HCT116 (cell line): ENCODE measurements around the gene APLF. TPM values are rescaled to one million over a fixed set of nuclear protein-coding genes. Genes with fewer than 3 reads are reported as not detected.

Experiments
- ATAC-seq: fragments of 200-7000 bp; cut with Tn5 transposase; 2 replicates; pipeline ENCODE4 v1.9.1; 2020; ENCODE audit warnings: mild to moderate bottlenecking, moderate library complexity
- BruUV-seq: library from RNA; stranded (reverse); fragments of 400-500 nt; replicated peaks from 2 replicates; lab custom pipeline; 2021; lab: Mats Ljungman, UMichigan
- CTCF ChIA-PET: fragments of 300-600 bp; sonication (Branson Sonifier 250); formaldehyde crosslinking; loops from one replicate; lab custom pipeline; 2021; ENCODE audit warnings: antibody characterized with exemption; lab: Charles Lee
- POLR2A ChIA-PET: fragments of 300-600, 350-600 bp; sonication (Branson Sonifier 250); formaldehyde crosslinking; loops from one replicate; lab custom pipeline; 2021; ENCODE audit warnings: antibody characterized with exemption; lab: Charles Lee
- RAD21 ChIA-PET, 2 experiments: fragments of 300-600 bp; sonication (Branson Sonifier 250); formaldehyde crosslinking; loops; one replicate each; lab custom pipeline; 2023; ENCODE audit warnings: low total read pairs in 2 of 2; ENCODE audit not compliant: uncharacterized antibody in 2 of 2, unreplicated experiment in 2 of 2, low non-redundant PET in 1 of 2; lab: Charles Lee
- DNase-seq: peaks from one replicate; pipeline ENCODE4 v3.0.0-alpha.2; 2010; ENCODE audit warnings: low read depth, low spot score
- H2AFZ ChIP-seq: fragments of 200-600 bp; shearing (Covaris generic), sonication (generic); 2 replicates; pipeline ENCODE4 v1.6.1; 2017; ENCODE audit warnings: low read depth, mixed run types, mixed read lengths, antibody characterized with exemption, low read length; ENCODE audit not compliant: poor library complexity, severe bottlenecking
- H3K27ac ChIP-seq: 2 replicates; pipeline ENCODE4 v1.5.1; 2012; ENCODE audit warnings: low read depth, low read length
- H3K27me3 ChIP-seq: fragments of 200-600 bp; sonication (generic); 2 replicates; pipeline ENCODE4 v1.6.1; 2016; ENCODE audit warnings: mixed run types, low read length, mixed read lengths; ENCODE audit not compliant: insufficient read depth
- H3K36me3 ChIP-seq, 2 experiments: fragments of 200-500 bp in 1 of 2; fragments of 200-600 bp in 1 of 2; sonication (Bioruptor generic) in 1 of 2; sonication (generic) in 1 of 2; 2 replicates each; pipeline versions ENCODE4 v1.5.1 to v1.6.1; 2014 to 2016; ENCODE audit warnings: low read length in 2 of 2, inconsistent platforms in 1 of 2, mixed read lengths in 1 of 2, mixed run types in 1 of 2; ENCODE audit not compliant: insufficient read depth in 2 of 2, control insufficient read depth in 1 of 2
- H3K4me1 ChIP-seq, 2 experiments: fragments of 200-600 bp in 1 of 2; sonication (generic) in 1 of 2; 2 replicates each; pipeline versions ENCODE4 v1.5.1 to v1.6.1; 2012 to 2017; ENCODE audit warnings: low read length in 2 of 2, inconsistent platforms in 1 of 2, mild to moderate bottlenecking in 1 of 2, mixed read lengths in 1 of 2, mixed run types in 1 of 2, moderate library complexity in 1 of 2; ENCODE audit not compliant: insufficient read depth in 2 of 2, control insufficient read depth in 1 of 2
- H3K4me2 ChIP-seq: fragments of 200-600 bp; sonication (generic); 2 replicates; pipeline ENCODE4 v1.6.1; 2017; ENCODE audit warnings: mixed run types, low read length, mixed read lengths
- H3K4me3 ChIP-seq, 2 experiments: fragments of 200-600 bp in 1 of 2; sonication (generic) in 1 of 2; replicated peaks in 1 of 2; 2 replicates each; pipeline ENCODE4 v1.5.1; 2011 to 2016; ENCODE audit warnings: low read length in 2 of 2, control low read depth in 1 of 2, low read depth in 1 of 2, mild to moderate bottlenecking in 1 of 2, mixed read lengths in 1 of 2, mixed run types in 1 of 2
- H3K79me2 ChIP-seq: fragments of 200-600 bp; sonication (generic); 2 replicates; pipeline ENCODE4 v1.6.1; 2017; ENCODE audit warnings: mild to moderate bottlenecking, mixed run types, low read length, moderate library complexity, mixed read lengths; ENCODE audit not compliant: insufficient read depth
- H3K9ac ChIP-seq: fragments of 200-600 bp; sonication (generic); 2 replicates; pipeline ENCODE4 v1.6.1; 2016; ENCODE audit warnings: low read length, mixed read lengths
- H3K9me2 ChIP-seq: fragments of 200-600 bp; sonication (generic), shearing (Covaris generic); 2 replicates; pipeline ENCODE4 v1.6.1; 2017; ENCODE audit warnings: mixed run types, mild to moderate bottlenecking, moderate library complexity; ENCODE audit not compliant: insufficient read depth
- H3K9me3 ChIP-seq, 2 experiments: fragments of 200-500 bp in 1 of 2; fragments of 200-600 bp in 1 of 2; sonication (Bioruptor generic) in 1 of 2; sonication (generic) in 1 of 2; 2 replicates each; pipeline ENCODE4 v1.6.1; 2014 to 2017; ENCODE audit warnings: low read length in 2 of 2, mixed read lengths in 2 of 2, inconsistent platforms in 1 of 2, low read depth in 1 of 2, mild to moderate bottlenecking in 1 of 2, mixed run types in 1 of 2, moderate library complexity in 1 of 2; ENCODE audit not compliant: control insufficient read depth in 1 of 2, insufficient read depth in 1 of 2
- H4K20me1 ChIP-seq: fragments of 200-600 bp; sonication (generic), shearing (Covaris generic); 2 replicates; pipeline ENCODE4 v1.6.1; 2017; ENCODE audit warnings: mixed run types, mild to moderate bottlenecking, moderate library complexity; ENCODE audit not compliant: insufficient read depth
- CBX3 ChIP-seq: IDR thresholded peaks from 2 replicates; pipeline ENCODE4 v1.6.1; 2012; ENCODE audit warnings: low read depth
- EGR1 ChIP-seq: IDR thresholded peaks from 2 replicates; pipeline ENCODE4 v1.6.1; 2012; ENCODE audit warnings: low read depth
- EZH2 ChIP-seq: fragments of 200-600 bp; sonication (generic); IDR thresholded peaks from 2 replicates; pipeline ENCODE4 v1.6.1; 2017; ENCODE audit warnings: antibody characterized with exemption, mixed run types
- JUND ChIP-seq: IDR thresholded peaks from 2 replicates; pipeline ENCODE4 v1.6.1; 2012
- POLR2A ChIP-seq: IDR thresholded peaks from 2 replicates; pipeline ENCODE4 v1.7.0; 2011; ENCODE audit warnings: borderline replicate concordance; ENCODE audit not compliant: insufficient read depth, insufficient read length; ENCODE audit errors: extremely low read depth
- POLR2AphosphoS5 ChIP-seq: IDR thresholded peaks from 2 replicates; pipeline ENCODE4 v1.6.1; 2011; ENCODE audit warnings: mild to moderate bottlenecking, low read depth, low read length, moderate library complexity
- RAD21 ChIP-seq: IDR thresholded peaks from 2 replicates; pipeline ENCODE4 v1.6.1; 2012; ENCODE audit warnings: low read depth, mild to moderate bottlenecking
- SIN3A ChIP-seq: IDR thresholded peaks from 2 replicates; pipeline ENCODE4 v1.6.1; 2012; ENCODE audit warnings: low read depth
- ZFX ChIP-seq: fragments of 450-650 bp; IDR thresholded peaks from 2 replicates; pipeline ENCODE4 v1.6.1; 2017
- ZNF274 ChIP-seq: fragments of 200-500 bp; sonication (Bioruptor generic); IDR thresholded peaks from 2 replicates; pipeline ENCODE4 v1.6.1; 2014; ENCODE audit warnings: mild to moderate bottlenecking, low read depth, low read length, inconsistent platforms
- intact Hi-C: fragments of 100-400 bp; cut with micrococcal nuclease; formaldehyde crosslinking; loops from 2 replicates; pipeline ENCODE4 v1.10.0; 2022
- total RNA-seq: library from RNA; stranded (reverse); gene quantifications from one replicate; pipeline ENCODE4 v1.2.1, GENCODE V29; 2021; ENCODE audit not compliant: unreplicated experiment
- TF ChIP-seq, protein P1 (sequence below), 3 experiments: fragments of 200-600 bp in 1 of 3; sonication (generic) in 1 of 3; IDR thresholded peaks in 2 of 3; conservative IDR thresholded peaks in 1 of 3; 2 replicates each; pipeline ENCODE4 v1.5.1; 2012 to 2017; ENCODE audit warnings: low read depth in 2 of 3, low read length in 2 of 3, antibody characterized with exemption in 1 of 3, borderline replicate concordance in 1 of 3, control low read depth in 1 of 3, mild to moderate bottlenecking in 1 of 3, mixed read lengths in 1 of 3, mixed run types in 1 of 3, moderate library complexity in 1 of 3; ENCODE audit not compliant: insufficient read depth in 1 of 3
- TF ChIP-seq, protein P2 (sequence below): IDR thresholded peaks from 2 replicates; pipeline ENCODE4 v1.6.1; 2011; ENCODE audit warnings: mild to moderate bottlenecking, low read length, moderate library complexity; ENCODE audit not compliant: insufficient replicate concordance; ENCODE audit errors: extremely low read depth
- TF ChIP-seq, protein P3 (sequence below): IDR thresholded peaks from 2 replicates; pipeline ENCODE4 v1.6.1; 2012; ENCODE audit warnings: low read depth
- TF ChIP-seq, protein P4 (sequence below): IDR thresholded peaks from 2 replicates; pipeline ENCODE4 v1.6.1; 2012
- TF ChIP-seq, protein P5 (sequence below): IDR thresholded peaks from 2 replicates; pipeline ENCODE4 v1.6.1; 2012

The APLF gene
- total RNA-seq, 1 experiment from 2014 or later, result 1.6 TPM

DNA sequence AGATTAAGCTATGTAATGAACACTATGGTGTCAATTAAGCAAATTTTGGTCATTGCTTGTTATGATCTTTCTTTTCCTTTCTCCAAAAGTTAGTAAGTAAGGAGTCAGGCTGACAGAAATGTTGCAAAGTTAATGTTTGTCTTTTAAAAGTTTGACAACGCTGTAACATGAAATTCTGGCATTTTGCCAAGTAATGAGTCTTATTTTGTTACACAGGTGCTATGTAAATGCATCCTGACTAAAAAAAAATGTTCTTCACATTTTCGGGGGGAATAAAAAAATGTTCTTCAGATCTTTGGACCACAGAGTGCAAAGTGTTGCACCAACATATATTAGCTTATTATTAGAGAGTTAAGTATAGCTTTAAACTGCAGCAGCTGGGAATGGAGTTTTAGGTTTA is 121.2 kb downstream of the APLF start (continued):
- TF ChIP-seq, protein P1, sequence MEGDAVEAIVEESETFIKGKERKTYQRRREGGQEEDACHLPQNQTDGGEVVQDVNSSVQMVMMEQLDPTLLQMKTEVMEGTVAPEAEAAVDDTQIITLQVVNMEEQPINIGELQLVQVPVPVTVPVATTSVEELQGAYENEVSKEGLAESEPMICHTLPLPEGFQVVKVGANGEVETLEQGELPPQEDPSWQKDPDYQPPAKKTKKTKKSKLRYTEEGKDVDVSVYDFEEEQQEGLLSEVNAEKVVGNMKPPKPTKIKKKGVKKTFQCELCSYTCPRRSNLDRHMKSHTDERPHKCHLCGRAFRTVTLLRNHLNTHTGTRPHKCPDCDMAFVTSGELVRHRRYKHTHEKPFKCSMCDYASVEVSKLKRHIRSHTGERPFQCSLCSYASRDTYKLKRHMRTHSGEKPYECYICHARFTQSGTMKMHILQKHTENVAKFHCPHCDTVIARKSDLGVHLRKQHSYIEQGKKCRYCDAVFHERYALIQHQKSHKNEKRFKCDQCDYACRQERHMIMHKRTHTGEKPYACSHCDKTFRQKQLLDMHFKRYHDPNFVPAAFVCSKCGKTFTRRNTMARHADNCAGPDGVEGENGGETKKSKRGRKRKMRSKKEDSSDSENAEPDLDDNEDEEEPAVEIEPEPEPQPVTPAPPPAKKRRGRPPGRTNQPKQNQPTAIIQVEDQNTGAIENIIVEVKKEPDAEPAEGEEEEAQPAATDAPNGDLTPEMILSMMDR (IDR thresholded peaks at IDR 0.05 in 2 of 3, conservative IDR thresholded peaks at IDR 0.05 in 1 of 3; ENCODE audit: borderline replicate concordance in 1 of 3, insufficient read depth in 1 of 3, low read depth in 2 of 3, low read length in 2 of 3), result no peak

DNA sequence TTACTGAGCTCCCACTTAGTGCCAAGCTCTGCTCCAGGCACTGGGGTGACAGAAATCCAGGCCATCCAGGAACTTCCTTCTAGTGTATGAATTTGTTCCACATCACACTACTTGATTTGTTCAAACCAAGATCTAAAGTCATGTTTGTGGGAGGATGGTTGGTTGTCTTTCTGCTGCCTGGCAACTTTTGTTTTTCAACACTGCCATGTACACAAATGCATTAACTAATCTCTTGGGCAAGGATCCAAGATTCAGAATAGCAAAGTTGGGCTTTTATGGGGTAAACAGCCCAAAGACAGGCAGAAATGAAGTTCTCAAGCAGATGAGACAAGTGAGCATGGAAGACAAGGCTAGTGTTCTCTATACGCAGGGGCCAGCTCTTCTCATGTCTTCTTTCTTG is 122.6 kb downstream of the APLF start:
- Histone ChIP-seq H3K4me2 (no peak overlapping the region), H3K27me3 (no peaks in the 10 kb centered on the region), H3K9me3 (no peaks in the 10 kb centered on the region), H3K27ac (no peak overlapping the region), H3K4me1 (no peaks in the 10 kb centered on the region; a peak in 1 of 4 replicates), H4K20me1 (no peaks in the 10 kb centered on the region), H3K36me3 (no peaks in the 10 kb centered on the region), H3K4me3 (no peak overlapping the region), H3K79me2 (no peaks in the 10 kb centered on the region), H3K9ac (no peak overlapping the region), H3K9me2 (no peaks in the 10 kb centered on the region), H2AFZ (no peak overlapping the region)
- ATAC-seq (no peak), DNase-seq (no peak)
- intact Hi-C loops, result no loop called here
- CTCF ChIA-PET, result interaction anchor here (1.2 kb wide), 1 partner anchor 336 kb away, joined by 3 read pairs; no protein-coding TSS in a partner anchor
- no TSS peak for BruUV-seq
- POLR2A ChIA-PET, result no interaction called here
- RAD21 ChIA-PET, result no interaction called here
- TF ChIP-seq ZFX (no peak), RAD21 (no peak), ZNF274 (no peak), EGR1 (no peak), POLR2AphosphoS5 (no peak), SIN3A (no peak), CBX3 (no peak), JUND (no peak), POLR2A (no peak), EZH2 (no peak)
- TF ChIP-seq, protein P2, sequence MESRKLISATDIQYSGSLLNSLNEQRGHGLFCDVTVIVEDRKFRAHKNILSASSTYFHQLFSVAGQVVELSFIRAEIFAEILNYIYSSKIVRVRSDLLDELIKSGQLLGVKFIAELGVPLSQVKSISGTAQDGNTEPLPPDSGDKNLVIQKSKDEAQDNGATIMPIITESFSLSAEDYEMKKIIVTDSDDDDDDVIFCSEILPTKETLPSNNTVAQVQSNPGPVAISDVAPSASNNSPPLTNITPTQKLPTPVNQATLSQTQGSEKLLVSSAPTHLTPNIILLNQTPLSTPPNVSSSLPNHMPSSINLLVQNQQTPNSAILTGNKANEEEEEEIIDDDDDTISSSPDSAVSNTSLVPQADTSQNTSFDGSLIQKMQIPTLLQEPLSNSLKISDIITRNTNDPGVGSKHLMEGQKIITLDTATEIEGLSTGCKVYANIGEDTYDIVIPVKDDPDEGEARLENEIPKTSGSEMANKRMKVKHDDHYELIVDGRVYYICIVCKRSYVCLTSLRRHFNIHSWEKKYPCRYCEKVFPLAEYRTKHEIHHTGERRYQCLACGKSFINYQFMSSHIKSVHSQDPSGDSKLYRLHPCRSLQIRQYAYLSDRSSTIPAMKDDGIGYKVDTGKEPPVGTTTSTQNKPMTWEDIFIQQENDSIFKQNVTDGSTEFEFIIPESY, result no peak
- TF ChIP-seq, protein P1 (IDR thresholded peaks at IDR 0.05 in 2 of 3, conservative IDR thresholded peaks at IDR 0.05 in 1 of 3; ENCODE audit: borderline replicate concordance in 1 of 3, insufficient read depth in 1 of 3, low read depth in 2 of 3, low read length in 2 of 3), result no peak
- TF ChIP-seq, protein P3, sequence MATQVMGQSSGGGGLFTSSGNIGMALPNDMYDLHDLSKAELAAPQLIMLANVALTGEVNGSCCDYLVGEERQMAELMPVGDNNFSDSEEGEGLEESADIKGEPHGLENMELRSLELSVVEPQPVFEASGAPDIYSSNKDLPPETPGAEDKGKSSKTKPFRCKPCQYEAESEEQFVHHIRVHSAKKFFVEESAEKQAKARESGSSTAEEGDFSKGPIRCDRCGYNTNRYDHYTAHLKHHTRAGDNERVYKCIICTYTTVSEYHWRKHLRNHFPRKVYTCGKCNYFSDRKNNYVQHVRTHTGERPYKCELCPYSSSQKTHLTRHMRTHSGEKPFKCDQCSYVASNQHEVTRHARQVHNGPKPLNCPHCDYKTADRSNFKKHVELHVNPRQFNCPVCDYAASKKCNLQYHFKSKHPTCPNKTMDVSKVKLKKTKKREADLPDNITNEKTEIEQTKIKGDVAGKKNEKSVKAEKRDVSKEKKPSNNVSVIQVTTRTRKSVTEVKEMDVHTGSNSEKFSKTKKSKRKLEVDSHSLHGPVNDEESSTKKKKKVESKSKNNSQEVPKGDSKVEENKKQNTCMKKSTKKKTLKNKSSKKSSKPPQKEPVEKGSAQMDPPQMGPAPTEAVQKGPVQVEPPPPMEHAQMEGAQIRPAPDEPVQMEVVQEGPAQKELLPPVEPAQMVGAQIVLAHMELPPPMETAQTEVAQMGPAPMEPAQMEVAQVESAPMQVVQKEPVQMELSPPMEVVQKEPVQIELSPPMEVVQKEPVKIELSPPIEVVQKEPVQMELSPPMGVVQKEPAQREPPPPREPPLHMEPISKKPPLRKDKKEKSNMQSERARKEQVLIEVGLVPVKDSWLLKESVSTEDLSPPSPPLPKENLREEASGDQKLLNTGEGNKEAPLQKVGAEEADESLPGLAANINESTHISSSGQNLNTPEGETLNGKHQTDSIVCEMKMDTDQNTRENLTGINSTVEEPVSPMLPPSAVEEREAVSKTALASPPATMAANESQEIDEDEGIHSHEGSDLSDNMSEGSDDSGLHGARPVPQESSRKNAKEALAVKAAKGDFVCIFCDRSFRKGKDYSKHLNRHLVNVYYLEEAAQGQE, result no peak
- TF ChIP-seq, protein P4, sequence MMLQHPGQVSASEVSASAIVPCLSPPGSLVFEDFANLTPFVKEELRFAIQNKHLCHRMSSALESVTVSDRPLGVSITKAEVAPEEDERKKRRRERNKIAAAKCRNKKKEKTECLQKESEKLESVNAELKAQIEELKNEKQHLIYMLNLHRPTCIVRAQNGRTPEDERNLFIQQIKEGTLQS, result no peak
- TF ChIP-seq, protein P5, sequence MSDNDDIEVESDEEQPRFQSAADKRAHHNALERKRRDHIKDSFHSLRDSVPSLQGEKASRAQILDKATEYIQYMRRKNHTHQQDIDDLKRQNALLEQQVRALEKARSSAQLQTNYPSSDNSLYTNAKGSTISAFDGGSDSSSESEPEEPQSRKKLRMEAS, result no peak
